ENCODE results near the gene PSEN1.

The PSEN1 gene

DNA sequence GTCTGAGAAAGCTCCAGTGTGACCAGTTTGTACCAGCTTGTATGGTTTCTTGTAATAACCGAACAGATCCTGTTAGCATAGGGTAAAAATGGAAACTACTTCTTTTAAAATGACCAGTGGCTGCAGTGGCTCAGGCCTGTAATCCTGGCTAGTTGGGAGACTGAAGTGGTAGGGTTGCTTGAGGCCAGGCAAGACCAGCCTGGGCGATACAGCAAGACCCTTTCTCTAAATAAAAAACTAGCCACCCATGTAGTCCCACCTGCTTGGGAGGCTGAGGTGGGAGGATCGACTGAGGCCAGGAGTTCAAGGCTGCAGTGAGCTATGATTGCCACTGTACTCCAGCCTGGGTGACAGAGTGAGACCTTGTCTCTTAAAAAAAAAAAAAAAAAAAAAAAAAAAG is 7.3 kb downstream of the PSEN1 start:
- Histone ChIP-seq H3K4me2 (peak overlapping the region; percentile 95), H3K79me2 (ENCODE audit: insufficient read depth, low read depth) (peaks cover 81% of the 10 kb centered on the region), H4K20me1 (ENCODE audit: insufficient read depth) (no peaks in the 10 kb centered on the region), H3K4me1 (ENCODE audit: low read depth, poor library complexity, severe bottlenecking) (peaks cover 65% of the 10 kb centered on the region), H2AFZ (ENCODE audit: low read depth) (no peak overlapping the region), H3K4me3 (IDR thresholded peaks at IDR 0.05; ENCODE audit: insufficient read depth, low read depth, low read length) (no peak overlapping the region), H3K36me3 (ENCODE audit: insufficient read depth) (no peaks in the 10 kb centered on the region), H3K27me3 (ENCODE audit: insufficient read depth, low read depth) (no peaks in the 10 kb centered on the region), H3K27ac (peak overlapping the region; percentile 97), H3K9ac (peak overlapping the region; percentile 73; the same call in 1 of the 2 replicates)
- TF ChIP-seq, protein P1, sequence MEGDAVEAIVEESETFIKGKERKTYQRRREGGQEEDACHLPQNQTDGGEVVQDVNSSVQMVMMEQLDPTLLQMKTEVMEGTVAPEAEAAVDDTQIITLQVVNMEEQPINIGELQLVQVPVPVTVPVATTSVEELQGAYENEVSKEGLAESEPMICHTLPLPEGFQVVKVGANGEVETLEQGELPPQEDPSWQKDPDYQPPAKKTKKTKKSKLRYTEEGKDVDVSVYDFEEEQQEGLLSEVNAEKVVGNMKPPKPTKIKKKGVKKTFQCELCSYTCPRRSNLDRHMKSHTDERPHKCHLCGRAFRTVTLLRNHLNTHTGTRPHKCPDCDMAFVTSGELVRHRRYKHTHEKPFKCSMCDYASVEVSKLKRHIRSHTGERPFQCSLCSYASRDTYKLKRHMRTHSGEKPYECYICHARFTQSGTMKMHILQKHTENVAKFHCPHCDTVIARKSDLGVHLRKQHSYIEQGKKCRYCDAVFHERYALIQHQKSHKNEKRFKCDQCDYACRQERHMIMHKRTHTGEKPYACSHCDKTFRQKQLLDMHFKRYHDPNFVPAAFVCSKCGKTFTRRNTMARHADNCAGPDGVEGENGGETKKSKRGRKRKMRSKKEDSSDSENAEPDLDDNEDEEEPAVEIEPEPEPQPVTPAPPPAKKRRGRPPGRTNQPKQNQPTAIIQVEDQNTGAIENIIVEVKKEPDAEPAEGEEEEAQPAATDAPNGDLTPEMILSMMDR (conservative IDR thresholded peaks at IDR 0.05; ENCODE audit: low read depth, low read length): no peak

DNA sequence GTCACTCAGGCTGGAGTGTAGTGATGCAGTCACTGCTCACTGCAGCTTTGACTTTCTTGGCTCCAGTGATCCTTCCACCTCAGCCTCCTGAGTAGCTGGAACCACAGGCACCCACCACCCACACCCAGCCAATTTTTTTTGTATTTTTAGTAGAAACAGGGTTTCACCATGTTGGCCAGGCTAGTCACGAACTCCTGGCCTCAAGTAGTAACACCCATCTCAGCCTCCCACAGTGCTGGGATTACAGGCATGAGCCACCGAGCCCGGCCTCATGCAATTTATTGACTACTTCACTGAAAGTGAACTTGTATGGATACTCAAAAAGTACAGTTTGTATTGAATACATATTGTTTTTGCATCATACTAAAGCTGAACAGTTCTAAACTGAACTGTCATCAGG is 9.1 kb downstream of the PSEN1 start:
- Histone ChIP-seq H3K4me2 (0 out of 2 replicates have a peak overlapping the region, but pooled peaks have one; percentile 6), H3K27ac (no peak overlapping the region; the same call in 1 of the 2 replicates), H2AFZ (ENCODE audit: low read depth) (no peak overlapping the region), H4K20me1 (ENCODE audit: insufficient read depth) (no peaks in the 10 kb centered on the region), H3K4me3 (IDR thresholded peaks at IDR 0.05; ENCODE audit: insufficient read depth, low read depth, low read length) (no peak overlapping the region), H3K27me3 (ENCODE audit: insufficient read depth, low read depth) (no peaks in the 10 kb centered on the region), H3K9ac (no peak overlapping the region), H3K79me2 (ENCODE audit: insufficient read depth, low read depth) (peaks cover 66% of the 10 kb centered on the region), H3K36me3 (ENCODE audit: insufficient read depth) (no peaks in the 10 kb centered on the region), H3K4me1 (ENCODE audit: low read depth, poor library complexity, severe bottlenecking) (peaks cover 64% of the 10 kb centered on the region)
- TF ChIP-seq, protein P1 (conservative IDR thresholded peaks at IDR 0.05; ENCODE audit: low read depth, low read length): no peak

DNA sequence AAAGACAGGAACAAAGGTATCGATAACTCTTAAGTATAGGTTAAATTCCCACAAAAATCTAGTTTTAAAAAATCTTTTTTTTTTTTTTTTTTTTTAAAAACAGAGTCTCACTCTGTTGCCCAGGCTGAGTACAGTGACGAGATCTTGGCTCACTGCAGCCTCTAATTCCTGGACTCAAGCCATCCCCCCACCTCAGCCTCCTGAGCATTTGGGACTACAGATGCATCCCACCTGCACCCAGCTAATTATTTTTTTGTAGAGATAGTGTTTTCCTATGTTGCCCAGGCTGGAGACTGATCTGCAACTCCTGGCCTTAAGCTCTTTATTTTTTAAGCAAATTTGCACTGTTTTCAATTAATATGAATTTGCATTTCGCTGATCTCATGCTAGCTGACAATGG is 9.8 kb downstream of the PSEN1 start:
- Histone ChIP-seq H3K4me2 (no peak overlapping the region), H3K79me2 (ENCODE audit: insufficient read depth, low read depth) (peaks cover 60% of the 10 kb centered on the region), H2AFZ (ENCODE audit: low read depth) (no peak overlapping the region), H3K36me3 (ENCODE audit: insufficient read depth) (no peaks in the 10 kb centered on the region), H3K4me3 (IDR thresholded peaks at IDR 0.05; ENCODE audit: insufficient read depth, low read depth, low read length) (no peak overlapping the region), H3K4me1 (ENCODE audit: low read depth, poor library complexity, severe bottlenecking) (peaks cover 56% of the 10 kb centered on the region), H3K27ac (no peak overlapping the region), H3K9ac (no peak overlapping the region), H4K20me1 (ENCODE audit: insufficient read depth) (no peaks in the 10 kb centered on the region), H3K27me3 (ENCODE audit: insufficient read depth, low read depth) (no peaks in the 10 kb centered on the region)
- TF ChIP-seq, protein P1 (conservative IDR thresholded peaks at IDR 0.05; ENCODE audit: low read depth, low read length): no peak

DNA sequence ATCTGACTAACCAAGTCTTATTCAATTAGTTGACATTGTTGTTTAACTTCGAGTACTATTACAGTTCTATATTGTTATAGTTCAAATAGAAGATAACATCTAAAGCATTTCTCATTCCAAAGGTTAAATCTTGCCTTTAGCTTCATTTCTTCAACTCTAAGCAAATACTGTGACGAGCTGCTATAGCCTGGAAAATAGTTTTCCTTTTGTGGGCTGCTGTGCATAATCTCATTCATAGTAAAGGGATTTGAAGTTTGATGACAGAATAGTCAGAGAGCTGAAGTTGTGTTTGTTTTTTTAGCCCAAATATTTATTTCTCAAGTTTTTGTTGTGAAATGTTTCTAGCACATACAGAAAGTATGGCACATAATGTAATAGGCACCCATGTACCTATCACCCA is 13.4 kb downstream of the PSEN1 start:
- Histone ChIP-seq H3K27ac (no peak overlapping the region), H3K27me3 (ENCODE audit: insufficient read depth, low read depth) (no peaks in the 10 kb centered on the region), H2AFZ (ENCODE audit: low read depth) (no peak overlapping the region)

More for the DNA sequence above, 13.4 kb downstream of the PSEN1 start:
- TF ChIP-seq, protein P1 (conservative IDR thresholded peaks at IDR 0.05; ENCODE audit: low read depth, low read length): no peak
- Histone ChIP-seq H3K4me3 (IDR thresholded peaks at IDR 0.05; ENCODE audit: insufficient read depth, low read depth, low read length) (no peak overlapping the region), H4K20me1 (ENCODE audit: insufficient read depth) (no peaks in the 10 kb centered on the region), H3K4me2 (no peak overlapping the region), H3K79me2 (ENCODE audit: insufficient read depth, low read depth) (peaks cover 35% of the 10 kb centered on the region; the same call in 1 of the 2 replicates), H3K9ac (no peak overlapping the region), H3K36me3 (ENCODE audit: insufficient read depth) (no peaks in the 10 kb centered on the region), H3K4me1 (ENCODE audit: low read depth, poor library complexity, severe bottlenecking) (peaks cover 22% of the 10 kb centered on the region)
